LoVo (cell line): ENCODE results near the gene SFTA2.
"Not testable (repeated sequence)": the region's sequence is repeated elsewhere in the genome, so short reads cannot be mapped to it uniquely, and the experiment has no call there.

ENCODE experiments used
- DNase-seq: peaks from one replicate; pipeline ENCODE4 v3.0.0-alpha.2; 2016; ENCODE audit warnings: low spot score

The SFTA2 gene

DNA sequence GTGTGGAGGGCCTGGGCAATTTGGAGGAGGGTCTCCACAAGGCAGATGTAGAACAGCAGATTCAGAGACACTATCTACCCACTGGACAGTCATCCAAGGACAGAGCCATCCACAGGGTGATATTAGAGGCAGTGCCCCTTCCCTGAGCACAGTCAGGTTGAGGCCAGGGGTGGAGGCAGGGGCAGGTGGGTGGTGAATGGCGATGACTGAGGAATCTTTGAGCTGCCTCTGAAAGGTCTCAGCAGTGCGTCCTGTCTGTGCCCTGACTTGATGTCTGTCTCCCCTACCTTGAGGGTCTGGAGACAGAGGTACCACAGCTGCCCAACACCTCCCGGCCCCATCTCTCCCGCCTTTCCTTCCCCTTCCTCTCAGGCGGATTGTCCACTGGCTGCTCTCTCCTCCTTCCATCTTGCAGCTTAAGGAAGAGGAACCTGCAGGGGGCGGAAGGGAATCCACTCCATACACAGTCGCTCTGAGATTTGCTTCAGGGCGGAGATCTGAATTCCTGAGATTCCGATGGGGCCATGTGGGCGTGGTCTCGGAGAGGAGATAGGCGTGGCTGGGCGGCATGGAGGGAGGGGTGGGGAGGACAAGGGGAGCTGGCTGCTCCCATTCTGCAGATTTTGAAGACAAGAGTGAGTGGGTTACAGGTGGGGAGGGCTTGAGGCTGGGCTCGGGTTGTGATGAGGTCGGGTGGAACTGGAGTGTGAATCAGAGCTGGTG lies 10.5 kb upstream of the SFTA2 start:
- peak; percentile 90 for DNase-seq

DNA sequence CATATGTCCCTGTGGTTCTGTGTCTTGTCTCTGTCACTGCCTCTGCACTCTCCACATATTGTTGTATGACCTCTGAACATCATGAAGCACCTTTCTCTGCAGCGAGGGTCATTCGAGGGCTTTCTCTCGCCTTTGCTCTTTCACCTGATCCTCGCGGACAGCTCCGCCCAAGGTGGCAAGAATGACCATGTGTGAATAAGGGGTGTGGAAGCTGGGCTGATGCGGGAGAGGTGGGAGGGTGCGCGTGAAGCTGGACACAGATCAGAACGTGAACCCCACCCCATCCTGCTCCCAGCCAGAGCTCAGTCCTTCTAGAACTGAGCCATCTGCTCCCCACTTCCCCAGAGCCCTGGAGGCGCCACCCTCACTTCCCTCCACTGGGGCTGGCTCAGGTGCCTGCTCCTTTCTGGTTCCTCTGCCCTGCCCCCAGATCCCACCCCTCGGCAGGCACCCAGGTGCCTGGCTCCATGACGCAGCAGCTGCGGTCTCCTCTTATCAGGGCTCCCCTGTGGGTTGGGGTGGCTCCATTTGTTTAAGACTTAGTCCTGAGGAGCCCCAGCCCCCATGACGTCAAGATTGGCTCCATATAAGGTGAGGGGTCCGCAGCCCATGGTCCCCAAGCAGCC lies 8.5 kb upstream of the SFTA2 start, which contains the start of gene MUCL3:
MUCL3 (plus strand) TSS at position 613 of the 626 bp plus-strand sequence. CDS start 27 bp downstream, outside the sequence.
- DNase-seq = no peak

DNA sequence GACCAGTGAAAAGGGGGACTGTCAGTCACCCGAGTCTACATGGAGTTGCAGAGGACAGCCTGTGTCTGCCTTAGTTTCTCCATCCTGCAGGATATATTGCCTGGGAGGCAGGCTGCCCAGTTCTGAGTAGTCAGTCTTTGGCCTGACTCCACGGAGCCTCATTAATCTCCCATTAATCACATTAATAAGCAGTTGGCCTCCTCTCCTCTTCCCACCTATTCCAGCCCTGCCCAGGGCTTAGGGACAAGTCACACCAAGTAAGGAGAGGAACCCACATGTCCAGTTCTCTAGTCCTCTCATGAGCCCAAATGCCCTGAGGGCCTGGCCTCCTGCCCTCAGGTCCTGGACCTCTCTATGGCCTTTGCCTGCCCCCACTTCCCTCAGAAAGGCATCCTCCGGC lies 7.5 kb upstream of the SFTA2 start:
- DNase-seq = no peak

DNA sequence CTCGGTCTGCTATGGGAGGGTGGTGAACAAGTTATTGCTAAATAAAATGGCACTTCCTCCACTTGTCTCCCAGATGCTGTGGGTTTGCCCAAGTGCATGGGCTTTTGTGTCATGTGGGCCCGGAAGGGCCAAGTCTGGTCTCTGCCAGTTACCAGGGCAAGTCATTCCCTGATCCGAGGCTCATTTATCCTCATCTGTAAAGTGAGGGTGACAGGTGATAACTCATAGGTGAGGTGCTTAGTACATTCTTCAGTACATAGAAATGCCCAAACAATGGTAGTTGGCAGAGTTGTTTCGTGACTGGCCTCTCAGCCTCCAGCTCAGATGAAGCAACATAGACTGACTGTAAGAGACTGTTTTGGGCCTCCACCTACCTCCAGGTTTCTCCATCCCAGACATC lies 6.8 kb upstream of the SFTA2 start:
- no peak for DNase-seq

DNA sequence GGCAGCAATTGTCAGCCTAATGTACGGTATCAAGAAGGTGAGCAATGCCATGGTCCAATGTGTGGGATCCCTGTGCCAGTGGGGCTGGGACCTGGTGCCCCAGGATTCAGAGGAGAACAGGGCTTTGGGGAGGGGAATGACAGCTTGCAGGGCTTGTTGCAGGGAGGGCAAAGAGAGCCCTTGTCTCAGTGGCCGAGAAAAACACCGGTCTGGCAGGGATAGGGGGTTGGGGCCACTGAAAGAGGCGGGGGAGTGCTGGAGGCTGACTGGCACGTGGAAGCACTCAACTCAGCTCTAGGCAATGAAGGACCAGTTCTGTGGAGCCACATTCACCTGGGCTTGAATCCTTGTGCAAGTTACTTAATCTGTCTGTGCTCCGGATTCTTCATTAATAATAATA lies 5.3 kb upstream of the SFTA2 start:
- DNase-seq = no peak

DNA sequence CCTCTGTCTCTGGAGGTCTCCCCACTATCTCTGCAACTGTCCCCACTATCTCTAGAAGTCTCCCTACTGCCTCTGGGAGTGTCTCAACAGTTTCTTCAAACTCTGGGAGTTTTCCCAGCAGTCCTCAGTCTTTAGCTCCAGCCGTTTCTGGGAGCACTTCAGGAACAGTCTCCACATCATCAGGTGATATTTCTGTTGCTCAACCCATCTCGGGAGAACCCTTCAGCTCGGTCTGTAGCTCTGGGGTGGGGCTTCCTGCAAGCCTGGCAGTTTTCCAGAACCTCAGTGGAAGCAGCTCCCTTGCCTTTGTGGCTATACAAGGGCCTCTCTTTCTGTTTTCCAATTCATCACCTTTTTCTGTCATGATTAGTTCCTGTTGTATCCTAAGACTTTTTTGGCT lies 3.0 kb upstream of the SFTA2 start:
- DNase-seq = peak; percentile 37

DNA sequence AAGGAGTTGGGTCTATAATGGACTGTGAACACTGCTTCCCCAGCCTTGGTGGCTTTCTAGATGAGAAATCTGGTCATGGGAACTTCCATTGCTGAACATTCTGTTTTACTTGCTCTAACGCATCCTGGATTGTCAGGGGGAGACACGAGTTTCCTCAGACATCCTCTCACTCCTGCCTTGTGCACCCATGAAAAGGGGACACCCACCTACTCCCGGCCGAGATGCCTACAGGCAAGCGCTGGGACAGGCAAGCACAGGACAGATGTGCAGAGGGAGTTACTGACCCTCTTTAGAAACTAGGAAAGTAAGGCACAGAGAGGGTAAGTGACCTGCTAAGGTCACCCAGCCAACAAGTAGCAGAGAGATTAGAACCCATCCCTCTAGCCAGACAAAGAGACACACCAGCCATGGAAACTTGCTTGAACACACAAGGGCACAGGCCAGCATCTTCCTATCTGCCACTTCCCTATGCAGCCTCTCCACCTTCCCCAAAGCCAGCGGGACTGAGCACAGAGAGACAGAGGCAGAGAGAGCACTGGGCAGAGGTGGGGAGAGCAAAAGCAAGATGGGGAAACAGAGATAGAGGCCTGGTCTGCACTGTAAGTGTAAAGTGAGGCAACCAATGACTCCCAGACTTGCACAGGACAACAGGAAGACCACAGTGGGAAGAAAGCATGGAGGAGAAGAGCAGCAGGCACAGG lies 845 bp upstream of the SFTA2 start:
- no peak for DNase-seq

DNA sequence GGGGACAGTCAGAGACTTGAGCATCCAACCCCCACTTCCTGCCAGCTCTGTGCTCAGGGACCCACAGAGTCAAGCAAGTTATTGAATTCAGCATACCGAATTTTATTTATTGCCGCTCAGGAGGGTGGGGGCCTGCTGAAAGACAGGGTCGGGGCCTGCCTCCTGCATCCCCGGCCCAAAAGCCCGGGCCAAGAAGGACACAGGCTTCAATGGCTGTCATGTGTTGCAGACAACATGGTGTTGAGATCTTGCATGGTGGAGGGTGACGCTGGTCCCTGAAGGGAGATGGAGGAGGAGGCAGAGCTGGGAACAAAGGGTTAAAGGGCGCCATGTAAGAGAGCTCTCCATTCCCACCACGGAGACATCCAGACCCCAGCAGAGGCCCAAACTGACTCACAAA lies 698 bp downstream of the SFTA2 start:
- DNase-seq = no peak

DNA sequence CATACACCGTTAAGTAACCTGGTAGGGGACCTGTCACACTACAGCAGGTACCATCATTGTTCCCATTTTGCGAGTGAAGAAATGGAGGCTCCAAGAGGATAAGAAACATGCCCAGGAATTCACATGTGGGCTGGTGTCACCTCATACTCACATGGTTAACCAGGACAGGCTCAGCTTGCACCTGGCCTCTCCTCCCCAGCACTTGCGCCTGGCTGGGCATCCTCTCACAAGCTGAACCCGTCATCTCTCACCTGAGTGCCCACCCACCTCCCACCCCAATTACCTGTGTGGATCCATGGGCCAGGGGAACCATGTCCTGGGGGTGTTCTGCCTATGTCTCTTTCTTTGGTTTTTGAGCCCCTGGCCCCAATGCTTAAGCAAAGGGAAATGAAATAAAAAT lies 1.5 kb downstream of the SFTA2 start:
- DNase-seq = no peak

DNA sequence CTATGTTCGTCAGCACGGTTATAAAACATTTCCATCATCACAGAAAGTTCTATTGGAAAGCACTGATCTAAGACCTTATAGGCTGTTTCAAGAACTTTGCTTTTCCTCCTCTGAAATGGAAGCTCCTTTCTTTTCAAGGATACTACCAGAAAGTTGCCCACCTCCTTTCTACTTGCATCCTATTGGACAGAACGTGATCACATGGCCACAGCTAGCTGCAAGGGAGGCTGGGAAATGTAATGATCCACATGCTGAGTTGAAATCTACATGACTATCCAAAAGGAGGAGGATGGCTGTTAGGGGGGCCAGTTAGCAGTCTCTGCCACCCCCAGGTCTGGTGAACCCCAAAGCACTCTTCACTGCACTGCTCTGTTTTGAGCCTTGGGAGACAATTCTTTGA lies 3.3 kb downstream of the SFTA2 start:
- DNase-seq = no peak

DNA sequence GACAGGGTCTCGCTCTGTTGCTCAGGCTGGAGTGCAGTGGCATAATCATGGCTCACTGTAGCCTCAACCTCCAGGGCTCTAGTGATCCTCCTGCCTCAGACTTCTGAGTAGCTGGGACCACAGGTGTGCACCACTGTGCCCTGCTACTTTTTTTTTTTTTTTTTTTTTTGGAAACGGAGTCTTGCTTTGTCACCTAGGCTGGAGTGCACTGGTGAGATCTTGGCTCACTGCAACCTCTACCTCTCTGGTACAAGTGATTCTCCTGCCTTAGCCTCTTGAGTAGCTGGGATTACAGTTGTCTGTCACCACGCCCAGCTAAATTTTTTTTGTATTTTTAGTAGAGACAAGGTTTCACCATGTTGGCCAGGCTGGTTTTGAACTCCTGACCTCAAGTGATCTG lies 4.9 kb downstream of the SFTA2 start:
- not testable (repeated sequence) for DNase-seq

DNA sequence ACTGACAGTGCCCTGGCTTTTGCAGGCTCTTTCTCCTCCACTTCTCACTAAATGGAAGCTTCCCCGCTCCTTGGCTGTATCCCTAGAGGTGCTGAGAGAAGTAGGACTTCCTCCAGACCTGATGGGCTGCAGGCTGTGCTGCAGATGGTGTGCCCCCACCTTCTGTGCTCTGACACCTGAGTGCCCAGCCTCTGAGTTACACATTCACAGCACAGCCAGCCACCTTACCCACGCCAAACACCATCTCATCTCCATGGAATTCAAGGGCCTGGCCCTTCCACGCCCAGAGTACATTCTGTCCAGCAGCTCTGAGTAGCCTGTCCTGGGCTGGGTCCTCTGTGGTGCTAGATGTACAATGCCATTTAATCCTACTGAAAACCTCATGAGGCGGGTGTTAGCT lies 5.3 kb downstream of the SFTA2 start:
- peak; percentile 24 for DNase-seq

DNA sequence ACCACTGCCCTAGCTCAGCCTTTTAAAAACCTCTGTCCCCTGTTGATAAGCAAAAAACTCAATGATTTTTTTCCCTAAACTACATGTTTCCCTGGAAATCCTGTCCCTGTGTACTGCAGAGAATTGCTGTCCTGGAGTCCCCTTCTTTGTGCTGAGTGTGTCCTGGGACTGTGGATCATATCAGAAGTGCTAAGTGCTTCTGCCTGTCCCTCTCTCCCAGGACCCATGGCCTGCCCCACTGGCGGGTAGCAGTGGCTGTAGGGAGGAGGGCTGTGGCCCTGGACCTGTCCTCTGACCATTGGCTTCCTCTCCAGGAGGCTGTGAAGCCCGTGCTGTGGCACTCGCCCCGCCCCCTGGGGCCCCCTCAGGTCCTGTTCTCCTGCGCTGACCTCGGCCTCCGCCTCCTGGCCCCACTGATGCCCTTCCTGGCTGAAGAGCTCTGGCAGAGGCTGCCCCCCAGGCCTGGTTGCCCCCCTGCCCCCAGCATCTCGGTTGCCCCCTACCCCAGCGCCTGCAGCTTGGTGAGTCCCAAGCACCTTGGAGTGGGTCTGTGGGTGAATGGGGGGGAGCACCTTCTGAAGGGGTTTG lies 7.8 kb downstream of the SFTA2 start:
- DNase-seq = not testable (repeated sequence)

DNA sequence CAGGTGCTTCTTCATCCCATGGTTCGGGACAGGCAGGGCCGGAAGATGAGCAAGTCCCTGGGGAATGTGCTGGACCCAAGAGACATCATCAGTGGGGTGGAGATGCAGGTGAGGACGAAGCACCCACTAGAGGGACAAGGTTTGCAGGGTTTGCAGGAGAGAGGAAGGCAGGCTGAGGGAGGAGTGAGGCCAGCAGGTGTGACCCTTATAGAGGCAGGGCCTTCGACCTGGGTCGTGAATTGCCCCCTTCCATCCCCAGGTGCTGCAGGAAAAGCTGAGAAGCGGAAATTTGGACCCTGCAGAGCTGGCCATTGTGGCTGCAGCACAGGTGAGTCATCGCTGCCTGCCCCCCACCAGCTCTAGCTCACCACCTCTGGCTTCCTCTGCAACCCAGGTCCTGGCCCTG lies 9.5 kb downstream of the SFTA2 start:
- DNase-seq = no peak

DNA sequence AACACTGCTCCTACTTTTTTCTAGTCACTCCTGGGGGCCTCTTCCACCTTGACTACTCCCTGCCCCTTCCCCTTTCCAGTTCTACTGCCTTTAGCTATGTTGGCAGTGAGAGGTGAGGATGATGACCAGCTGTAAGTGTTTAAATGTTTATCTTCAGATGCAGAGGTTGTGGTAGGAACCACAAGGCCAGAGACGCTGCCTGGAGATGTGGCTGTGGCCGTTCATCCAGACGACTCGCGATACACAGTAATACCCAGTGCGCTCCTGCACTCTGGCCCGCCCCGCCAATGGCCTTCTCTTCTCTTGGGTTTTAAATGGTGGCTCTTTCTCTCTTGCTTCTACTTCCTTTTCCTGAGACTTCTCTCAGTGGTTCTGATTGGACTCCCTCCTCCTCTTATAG lies 13.3 kb downstream of the SFTA2 start:
- no peak for DNase-seq

DNA sequence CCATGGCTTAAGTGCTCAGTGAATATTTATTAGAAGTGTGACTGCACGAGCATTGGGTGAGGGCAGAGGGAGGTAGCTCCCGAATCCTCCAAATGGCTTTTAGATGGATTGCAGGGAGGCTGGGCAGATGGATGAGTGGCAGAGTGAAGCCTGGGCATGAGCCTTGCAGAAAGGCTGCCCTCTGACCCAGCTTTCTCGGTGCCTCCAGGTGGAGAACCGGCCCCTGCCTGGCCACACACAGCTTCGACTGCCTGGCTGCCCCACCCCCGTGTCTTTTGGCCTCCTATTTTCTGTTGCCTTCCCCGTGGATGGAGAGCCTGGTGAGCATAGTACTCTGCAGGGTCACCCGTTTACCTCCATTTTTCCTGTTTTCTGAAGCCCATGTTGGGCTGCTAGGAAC lies 14.5 kb downstream of the SFTA2 start:
- DNase-seq = no peak

DNA sequence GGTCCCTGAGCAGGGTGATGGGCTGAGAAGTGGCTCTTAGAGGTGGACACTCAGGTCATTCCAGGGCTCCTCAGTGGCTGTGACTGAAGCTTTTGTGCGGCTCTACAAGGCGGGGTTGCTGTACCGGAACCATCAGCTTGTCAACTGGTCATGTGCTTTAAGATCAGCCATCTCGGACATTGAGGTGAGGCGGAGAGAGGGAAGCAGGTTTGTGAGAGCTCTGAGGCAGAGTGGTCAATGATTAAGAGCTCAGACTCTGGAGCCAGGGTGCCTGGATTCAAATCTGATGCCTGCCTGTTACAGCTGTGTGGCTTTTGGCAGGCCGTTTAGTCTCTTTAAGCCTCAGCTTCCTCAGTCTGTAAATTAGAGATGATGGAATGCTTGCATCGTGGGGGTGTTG lies 14.9 kb downstream of the SFTA2 start:
- DNase-seq = no peak

DNA sequence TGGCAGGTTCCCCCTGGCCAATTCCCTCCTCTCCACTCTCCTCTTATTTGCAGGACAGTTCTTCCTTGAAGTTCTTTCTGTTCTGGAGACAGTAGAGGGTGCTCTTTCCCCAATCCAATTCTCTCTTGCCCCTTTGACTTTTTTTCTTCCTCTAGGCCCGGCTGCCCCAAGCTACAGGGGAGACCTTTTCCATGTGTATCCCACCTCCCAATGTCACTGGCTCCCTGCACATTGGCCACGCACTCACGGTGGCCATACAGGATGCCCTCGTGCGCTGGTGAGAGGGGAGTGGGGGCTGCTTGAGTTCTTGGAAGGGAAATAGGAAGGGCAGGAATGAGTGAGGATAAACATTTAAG lies 16.4 kb downstream of the SFTA2 start:
- peak; percentile 54 for DNase-seq

DNA sequence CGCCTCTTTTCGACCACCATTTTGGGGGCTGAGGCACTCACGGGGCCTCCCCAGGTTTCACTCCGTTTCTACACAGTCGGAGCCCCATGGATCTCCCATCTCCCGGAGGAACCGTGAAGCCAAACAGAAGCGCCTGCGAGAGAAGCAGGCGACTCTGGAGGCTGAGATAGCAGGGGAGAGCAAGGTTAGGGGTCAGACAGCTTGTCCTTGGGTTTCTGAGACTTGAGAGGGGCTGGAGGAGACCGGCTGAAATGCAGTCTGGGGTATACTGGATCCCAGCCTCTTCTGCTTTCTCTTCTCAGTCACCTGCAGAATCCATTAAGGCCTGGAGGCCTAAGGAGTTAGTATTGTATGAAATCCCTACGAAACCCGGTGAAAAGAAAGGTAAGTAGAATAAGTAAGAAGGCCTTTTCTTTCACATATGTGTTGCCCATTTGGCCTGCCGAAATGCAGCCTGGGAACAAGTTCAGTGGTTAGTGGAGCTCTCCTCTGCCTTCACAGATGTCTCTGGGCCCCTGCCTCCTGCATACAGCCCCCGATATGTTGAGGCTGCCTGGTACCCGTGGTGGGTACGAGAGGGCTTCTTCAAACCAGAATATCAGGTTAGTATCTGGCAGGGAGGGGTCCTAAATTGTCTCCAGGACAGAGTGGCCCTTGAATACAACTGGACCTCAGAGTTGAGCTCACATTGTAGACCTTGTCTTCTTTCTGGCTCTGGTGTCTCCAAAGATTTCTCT lies 16.9 kb downstream of the SFTA2 start:
- no peak for DNase-seq

DNA sequence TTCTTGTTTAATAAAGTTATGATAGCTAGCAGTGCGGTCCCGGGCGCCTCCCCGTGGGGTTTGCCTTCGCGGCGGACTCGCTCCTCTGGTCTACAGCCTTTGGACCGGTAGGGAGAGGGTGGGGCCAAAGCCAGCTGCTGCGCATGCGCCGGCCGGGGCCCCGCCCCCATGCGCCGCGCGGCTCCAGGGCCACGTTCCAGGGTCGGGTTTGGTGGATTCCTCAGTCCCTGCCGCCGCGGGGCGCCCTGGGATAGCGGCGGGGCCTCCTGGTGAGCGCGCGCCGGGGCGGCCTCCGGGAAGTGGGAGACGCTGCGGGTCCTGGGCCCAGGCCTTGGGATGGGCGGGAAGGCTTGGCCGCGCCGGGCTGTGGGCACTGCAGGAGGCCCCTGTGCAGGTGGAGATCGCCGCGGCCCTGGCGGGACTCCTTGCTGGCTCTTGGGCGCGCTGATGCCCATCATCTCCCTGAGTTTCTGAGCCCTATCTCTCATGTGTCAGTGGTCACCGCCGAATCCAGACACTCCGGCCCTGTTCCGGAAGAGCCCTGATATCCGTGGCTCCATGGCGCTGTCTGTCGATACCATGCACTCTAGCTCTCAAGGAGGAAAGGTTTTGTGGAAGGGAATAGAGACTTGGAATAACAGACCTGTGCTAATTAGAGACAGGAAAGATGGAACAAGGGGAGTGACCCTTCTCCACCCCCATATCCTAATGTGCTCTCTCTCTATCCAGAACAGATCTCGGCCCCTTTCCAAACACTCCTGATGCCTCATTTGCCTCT lies 17.7 kb downstream of the SFTA2 start, which contains the start of gene VARS2:
VARS2 (plus strand) TSS at position 163 of the 778 bp plus-strand sequence; CDS start at position 762, 599 bp downstream.
- DNase-seq = peak; percentile 94

DNA sequence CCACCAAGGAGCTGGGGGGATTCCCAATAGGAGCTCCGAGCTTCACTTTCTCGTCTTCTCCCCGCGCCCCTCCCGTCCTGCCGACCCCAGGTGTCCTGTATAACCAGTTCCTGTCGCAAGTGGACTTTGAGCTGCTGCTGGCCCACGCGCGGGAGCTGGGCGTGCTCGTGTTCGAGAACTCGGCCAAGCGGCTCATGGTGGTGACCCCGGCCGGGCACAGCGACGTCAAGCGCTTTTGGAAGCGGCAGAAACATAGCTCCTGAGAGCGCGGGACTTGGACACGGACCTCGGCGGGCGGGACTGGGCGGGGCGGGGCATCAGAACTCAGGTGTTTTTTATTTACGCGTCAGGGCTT lies 18.3 kb downstream of the SFTA2 start:
- no peak for DNase-seq
